ENCODE measurements around the gene FTO.

DNA sequence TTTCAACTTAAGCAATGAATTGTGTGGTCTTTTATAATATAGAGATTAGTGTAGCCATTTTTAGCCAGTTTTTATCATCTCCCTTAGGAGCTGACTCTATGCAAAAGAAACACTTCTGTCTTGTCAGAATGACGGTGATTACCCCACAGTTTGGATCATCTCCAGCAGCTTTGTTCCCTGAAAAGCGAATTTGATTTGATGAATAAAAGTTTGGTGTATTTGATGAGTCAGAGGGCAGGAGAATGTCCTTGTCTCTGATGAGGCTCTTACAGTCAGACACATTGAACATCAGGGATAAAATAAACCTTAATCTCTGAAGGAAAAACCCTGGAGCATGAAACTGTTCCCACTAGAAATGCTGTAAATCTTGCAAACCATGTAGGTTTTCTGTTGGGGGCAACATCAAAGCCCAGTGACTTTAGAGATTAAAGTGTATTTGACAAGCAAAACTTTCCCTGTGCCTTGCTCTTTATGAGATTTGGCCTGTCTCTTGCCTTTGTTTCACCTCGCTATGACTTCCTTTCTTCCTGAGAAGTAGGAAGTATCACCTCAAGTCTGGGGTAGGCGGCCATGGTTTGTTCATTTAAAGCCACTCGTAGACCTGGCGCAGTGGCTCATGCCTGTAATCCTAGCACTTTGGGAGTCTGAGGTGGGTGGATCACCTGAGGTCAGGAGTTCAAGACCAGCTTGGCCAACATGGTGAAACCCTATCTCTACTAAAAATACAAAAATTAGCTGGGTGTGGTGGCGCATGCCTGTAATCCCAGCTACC, 209.3 kb downstream of the FTO start:
- TF ChIP-seq, protein P1, sequence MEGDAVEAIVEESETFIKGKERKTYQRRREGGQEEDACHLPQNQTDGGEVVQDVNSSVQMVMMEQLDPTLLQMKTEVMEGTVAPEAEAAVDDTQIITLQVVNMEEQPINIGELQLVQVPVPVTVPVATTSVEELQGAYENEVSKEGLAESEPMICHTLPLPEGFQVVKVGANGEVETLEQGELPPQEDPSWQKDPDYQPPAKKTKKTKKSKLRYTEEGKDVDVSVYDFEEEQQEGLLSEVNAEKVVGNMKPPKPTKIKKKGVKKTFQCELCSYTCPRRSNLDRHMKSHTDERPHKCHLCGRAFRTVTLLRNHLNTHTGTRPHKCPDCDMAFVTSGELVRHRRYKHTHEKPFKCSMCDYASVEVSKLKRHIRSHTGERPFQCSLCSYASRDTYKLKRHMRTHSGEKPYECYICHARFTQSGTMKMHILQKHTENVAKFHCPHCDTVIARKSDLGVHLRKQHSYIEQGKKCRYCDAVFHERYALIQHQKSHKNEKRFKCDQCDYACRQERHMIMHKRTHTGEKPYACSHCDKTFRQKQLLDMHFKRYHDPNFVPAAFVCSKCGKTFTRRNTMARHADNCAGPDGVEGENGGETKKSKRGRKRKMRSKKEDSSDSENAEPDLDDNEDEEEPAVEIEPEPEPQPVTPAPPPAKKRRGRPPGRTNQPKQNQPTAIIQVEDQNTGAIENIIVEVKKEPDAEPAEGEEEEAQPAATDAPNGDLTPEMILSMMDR (IDR thresholded peaks at IDR 0.05) = no peak
- no peak for TF ChIP-seq POLR2A (IDR thresholded peaks at IDR 0.05)

All from adrenal gland (tissue), 5 donors.